Left ventricle myocardium inferior (tissue), 1 donor: Measurements from ENCODE around the gene NEB. TPM values are rescaled to one million over a fixed set of nuclear protein-coding genes. Genes with fewer than 3 reads are reported as not detected.

Source experiments
- DNase-seq: peaks from one replicate; pipeline ENCODE4 v3.0.0-alpha.2; 2020
- H3K27ac ChIP-seq: fragments of 200-600 bp; replicated peaks from 2 replicates; pipeline ENCODE4 v1.8.0; 2021
- H3K27me3 ChIP-seq: fragments of 200-600 bp; 2 replicates; pipeline ENCODE4 v1.8.0; 2021; ENCODE audit warnings: low read depth
- H3K36me3 ChIP-seq: fragments of 200-600 bp; 2 replicates; pipeline ENCODE4 v1.8.0; 2021
- H3K4me1 ChIP-seq: fragments of 200-600 bp; 2 replicates; pipeline ENCODE4 v1.8.0; 2021
- H3K4me3 ChIP-seq: fragments of 200-600 bp; 2 replicates; pipeline ENCODE4 v1.8.0; 2021; ENCODE audit warnings: mild to moderate bottlenecking, moderate library complexity
- H3K9me3 ChIP-seq: fragments of 200-600 bp; replicated peaks from 2 replicates; pipeline ENCODE4 v1.8.0; 2021
- CTCF ChIP-seq: fragments of 200-600 bp; IDR thresholded peaks from 2 replicates; pipeline ENCODE4 v1.8.0; 2021; ENCODE audit warnings: antibody characterized with exemption, mild to moderate bottlenecking, borderline replicate concordance
- intact Hi-C: fragments of 100-400 bp; cut with micrococcal nuclease; formaldehyde crosslinking; loops from one replicate; pipeline ENCODE4 v1.11.0; 2022
- total RNA-seq: library from RNA; stranded (reverse); fragmentation: NEBNext Ultra II Directional; extraction: Animal tissue kit (Norgen Biotek cat#: 25700); gene quantifications from one replicate; pipeline ENCODE4 v1.2.1, GENCODE V29; 2021
- donor health status: DM: no; HTN: yes; CAD: no; lungs with severe emphysema.

Gene NEB
- total RNA-seq, 1 donor from 2014 or later, result 30.5 TPM

GRCh38 chr2:151533127-151533526 is 201.1 kb downstream of the NEB start:
- H3K27ac ChIP-seq, result no peak overlapping the region

GRCh38 chr2:151526572-151527090 is 207.6 kb downstream of the NEB start:
- no peak for TF ChIP-seq CTCF
- Histone ChIP-seq H3K9me3 (no peaks in the 10 kb centered on the region), H3K27ac (no peak overlapping the region), H3K27me3 (no peaks in the 10 kb centered on the region), H3K4me3 (no peak overlapping the region), H3K4me1 (no peaks in the 10 kb centered on the region), H3K36me3 (no peaks in the 10 kb centered on the region)
- no peak for DNase-seq
- intact Hi-C loops, result no loop called here

More at GRCh38 chr2:151533127-151533526, 201.1 kb downstream of the NEB start:
- H3K27me3 ChIP-seq, result no peaks in the 10 kb centered on the region
- no peaks in the 10 kb centered on the region for H3K9me3 ChIP-seq
- intact Hi-C loops, result no loop called here
- DNase-seq, result no peak
- no peaks in the 10 kb centered on the region for H3K36me3 ChIP-seq
- no peaks in the 10 kb centered on the region for H3K4me1 ChIP-seq
- no peak overlapping the region for H3K4me3 ChIP-seq
- no peak for TF ChIP-seq CTCF

GRCh38 chr2:151525821-151526373 is 208.4 kb downstream of the NEB start:
- H3K27ac ChIP-seq, result no peak overlapping the region
- no peaks in the 10 kb centered on the region for H3K9me3 ChIP-seq
- intact Hi-C loops, result no loop called here
- H3K36me3 ChIP-seq, result no peaks in the 10 kb centered on the region
- no peaks in the 10 kb centered on the region for H3K4me1 ChIP-seq
- no peaks in the 10 kb centered on the region for H3K27me3 ChIP-seq
- no peak for TF ChIP-seq CTCF
- no peak overlapping the region for H3K4me3 ChIP-seq
- DNase-seq, result no peak

- Histone ChIP-seq H3K27ac (no peak overlapping the region), H3K27me3 (no peaks in the 10 kb centered on the region), H3K36me3 (no peaks in the 10 kb centered on the region), H3K4me3 (no peak overlapping the region), H3K9me3 (no peaks in the 10 kb centered on the region), H3K4me1 (no peaks in the 10 kb centered on the region)
- DNase-seq, result no peak
- TF ChIP-seq CTCF, result no peak
- intact Hi-C loops, result no loop called here
These were observed 210.4 kb downstream of the NEB start for GRCh38 chr2:151523850-151524249.

- Histone ChIP-seq H3K9me3 (no peaks in the 10 kb centered on the region), H3K27me3 (no peaks in the 10 kb centered on the region), H3K4me1 (no peaks in the 10 kb centered on the region), H3K4me3 (no peak overlapping the region), H3K36me3 (no peaks in the 10 kb centered on the region), H3K27ac (no peak overlapping the region)
- no peak for DNase-seq
- intact Hi-C loops, result no loop called here
- TF ChIP-seq CTCF, result no peak
These were observed 211.7 kb downstream of the NEB start for GRCh38 chr2:151522556-151522955.
